Right atrium auricular region (tissue), 2 donors: ENCODE measurements around the gene OTUD7B. TPM values are rescaled to one million over a fixed set of nuclear protein-coding genes. Genes with fewer than 3 reads are reported as not detected.
"Not testable (repeated sequence)": the region's sequence is repeated elsewhere in the genome, so short reads cannot be mapped to it uniquely, and the experiment has no call there.

ENCODE experiments used
- DNase-seq: peaks from one replicate; pipeline ENCODE4 v3.0.0-alpha.2; 2019; ENCODE audit warnings: low spot score
- H3K27ac ChIP-seq, 2 donors: fragments of 200-600 bp; sonication (generic); 1 replicate in 1 of 2; 2 replicates in 1 of 2; pipeline ENCODE4 v1.5.1; 2016 to 2019
- H3K27me3 ChIP-seq, 2 donors: fragments of 200-600 bp; sonication (generic); one replicate each; pipeline versions ENCODE4 v1.5.1 to v1.6.0; 2017 to 2019
- H3K36me3 ChIP-seq: fragments of 200-600 bp; sonication (generic); one replicate; pipeline ENCODE4 v1.5.1; 2016
- H3K4me1 ChIP-seq, 2 donors: fragments of 200-600 bp; sonication (generic); one replicate each; pipeline versions ENCODE4 v1.5.1 to v1.6.0; 2017 to 2019
- H3K4me3 ChIP-seq, 2 donors: fragments of 200-600 bp; sonication (generic); 1 replicate in 1 of 2; 2 replicates in 1 of 2; pipeline ENCODE4 v1.5.1; 2017 to 2019; ENCODE audit warnings: mild to moderate bottlenecking in 1 of 2, moderate library complexity in 1 of 2
- H3K9me3 ChIP-seq, 2 donors: fragments of 200-600 bp; sonication (generic); one replicate each; pipeline ENCODE4 v1.5.1; 2019
- total RNA-seq, 2 donors: library from RNA; depleted of rRNA; stranded (reverse); fragments of >200 nt; gene quantifications; one replicate each; pipeline ENCODE4 v1.1.0, GENCODE V29; 2016
- TF ChIP-seq, protein P1 (sequence below), 2 donors: fragments of 200-600 bp; sonication (generic); IDR thresholded peaks; one replicate each; pipeline ENCODE4 v1.5.1; 2019; ENCODE audit warnings: antibody characterized with exemption in 2 of 2

OTUD7B gene
- total RNA-seq, 2 donors from 2014 or later: 12.1 to 20.0 TPM

DNA sequence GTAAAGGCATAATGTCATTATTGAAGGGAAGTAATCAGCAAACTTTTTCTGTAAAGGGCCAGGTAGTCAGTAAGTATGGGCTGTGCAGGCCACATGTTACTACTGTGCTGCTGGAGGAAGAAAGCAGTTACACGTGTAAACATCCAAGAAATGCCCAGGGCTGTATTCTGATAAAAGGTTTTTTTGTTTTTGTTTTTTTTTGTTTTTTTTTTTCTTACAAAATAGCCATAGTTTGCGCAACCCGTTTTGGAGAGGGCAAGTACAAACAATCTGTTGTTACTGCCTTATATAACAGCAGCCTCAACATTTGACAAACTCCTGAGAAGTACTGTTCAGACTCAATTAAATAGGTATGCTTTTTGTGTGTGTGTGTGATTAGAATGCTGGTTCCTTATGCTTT lies 47.2 kb downstream of the OTUD7B start:
- Histone ChIP-seq H3K27ac (peak overlapping the region in 1 of 2 donors; percentile 39), H3K27me3 (no peaks in the 10 kb centered on the region), H3K4me3 (no peak overlapping the region), H3K9me3 (no peaks in the 10 kb centered on the region), H3K4me1 (peaks cover 0 to 14% of the 10 kb centered on the region in 2 donors), H3K36me3 (peaks cover 74% of the 10 kb centered on the region)
- DNase-seq: no peak
- TF ChIP-seq, protein P1, sequence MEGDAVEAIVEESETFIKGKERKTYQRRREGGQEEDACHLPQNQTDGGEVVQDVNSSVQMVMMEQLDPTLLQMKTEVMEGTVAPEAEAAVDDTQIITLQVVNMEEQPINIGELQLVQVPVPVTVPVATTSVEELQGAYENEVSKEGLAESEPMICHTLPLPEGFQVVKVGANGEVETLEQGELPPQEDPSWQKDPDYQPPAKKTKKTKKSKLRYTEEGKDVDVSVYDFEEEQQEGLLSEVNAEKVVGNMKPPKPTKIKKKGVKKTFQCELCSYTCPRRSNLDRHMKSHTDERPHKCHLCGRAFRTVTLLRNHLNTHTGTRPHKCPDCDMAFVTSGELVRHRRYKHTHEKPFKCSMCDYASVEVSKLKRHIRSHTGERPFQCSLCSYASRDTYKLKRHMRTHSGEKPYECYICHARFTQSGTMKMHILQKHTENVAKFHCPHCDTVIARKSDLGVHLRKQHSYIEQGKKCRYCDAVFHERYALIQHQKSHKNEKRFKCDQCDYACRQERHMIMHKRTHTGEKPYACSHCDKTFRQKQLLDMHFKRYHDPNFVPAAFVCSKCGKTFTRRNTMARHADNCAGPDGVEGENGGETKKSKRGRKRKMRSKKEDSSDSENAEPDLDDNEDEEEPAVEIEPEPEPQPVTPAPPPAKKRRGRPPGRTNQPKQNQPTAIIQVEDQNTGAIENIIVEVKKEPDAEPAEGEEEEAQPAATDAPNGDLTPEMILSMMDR (IDR thresholded peaks at IDR 0.05): no peak

DNA sequence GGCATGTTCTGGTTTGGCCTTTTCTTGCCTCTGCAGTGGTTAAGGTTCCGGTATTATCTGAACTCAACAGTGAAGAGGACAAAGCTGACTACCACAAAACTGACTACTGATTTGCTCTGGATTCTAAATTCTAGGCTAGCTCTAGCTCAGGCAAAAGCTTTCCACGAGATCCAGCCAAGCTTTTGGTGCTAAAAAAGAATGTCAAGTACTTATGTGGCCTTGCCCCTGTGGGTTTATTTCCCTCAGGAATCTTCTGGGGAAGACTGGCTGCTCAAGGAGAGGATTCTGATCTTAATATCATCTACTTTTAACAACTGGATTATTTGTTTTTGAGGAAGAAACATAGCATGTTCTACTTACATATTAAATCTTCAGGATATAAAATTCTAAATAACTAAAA lies 47.8 kb downstream of the OTUD7B start:
- Histone ChIP-seq H3K27ac (peak overlapping the region; percentile 6 to 39), H3K4me3 (no peak overlapping the region), H3K27me3 (no peaks in the 10 kb centered on the region), H3K4me1 (peaks cover 0 to 14% of the 10 kb centered on the region in 2 donors), H3K36me3 (peaks cover 78% of the 10 kb centered on the region), H3K9me3 (no peaks in the 10 kb centered on the region)
- no peak for DNase-seq
- TF ChIP-seq, protein P1 (IDR thresholded peaks at IDR 0.05): no peak

DNA sequence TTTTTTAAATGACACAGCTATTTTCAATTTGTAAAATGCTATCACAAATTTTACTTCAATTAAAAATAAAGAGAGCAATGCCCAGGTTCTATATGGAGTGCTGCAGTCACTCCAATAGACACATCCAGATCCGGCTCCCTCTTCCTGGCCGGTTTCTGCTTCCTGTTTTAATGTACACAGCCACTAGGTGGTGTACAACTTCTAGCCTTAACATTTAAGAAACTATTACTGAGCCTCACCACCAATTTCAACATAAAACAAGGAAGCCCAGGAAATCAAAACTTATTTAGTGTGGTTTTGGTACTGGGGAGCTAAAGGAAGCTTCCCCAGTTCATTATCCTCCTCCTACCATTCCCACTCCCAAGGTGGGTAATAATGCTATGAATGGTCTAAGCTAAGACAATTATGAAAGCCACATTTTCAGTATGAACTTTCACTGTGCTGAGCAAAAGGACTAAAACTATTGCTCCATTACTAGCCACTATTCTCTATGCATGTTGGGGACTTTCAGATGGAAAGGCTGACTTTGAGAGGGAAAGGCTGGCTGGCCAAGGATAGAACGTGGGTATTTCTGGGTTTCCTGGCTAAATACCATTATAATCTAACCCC lies 48.4 kb downstream of the OTUD7B start:
- no peak overlapping the region for H3K4me3 ChIP-seq
- peaks cover 77% of the 10 kb centered on the region for H3K36me3 ChIP-seq
- peak overlapping the region; percentile 6 to 39 for H3K27ac ChIP-seq
- peaks cover 0 to 14% of the 10 kb centered on the region in 2 donors for H3K4me1 ChIP-seq
- H3K9me3 ChIP-seq: no peaks in the 10 kb centered on the region
- TF ChIP-seq, protein P1 (IDR thresholded peaks at IDR 0.05): peak; percentile 56 to 85
- DNase-seq: peak; percentile 73
- H3K27me3 ChIP-seq: no peaks in the 10 kb centered on the region

DNA sequence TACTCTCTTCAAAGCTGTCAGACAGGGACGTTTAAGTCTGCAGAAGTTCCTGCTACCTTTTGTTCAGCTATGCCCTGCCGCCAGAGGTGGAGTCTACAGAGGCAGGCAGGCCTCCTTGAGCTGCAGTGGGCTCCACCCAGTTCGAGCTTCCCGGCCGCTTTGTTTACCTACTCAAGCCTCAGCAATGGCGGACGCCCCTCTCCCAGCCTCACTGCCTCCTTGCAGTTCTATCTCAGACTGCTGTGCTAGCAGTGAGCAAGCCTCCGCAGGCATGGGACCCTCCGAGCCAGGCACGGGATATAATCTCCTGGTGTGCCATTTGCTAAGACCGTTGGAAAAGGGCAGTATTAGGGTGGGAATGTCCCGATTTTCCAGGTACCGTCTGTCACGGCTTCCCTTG lies 53.0 kb downstream of the OTUD7B start:
- H3K9me3 ChIP-seq, H3K4me1 ChIP-seq, H3K27ac ChIP-seq, H3K4me3 ChIP-seq, DNase-seq, H3K27me3 ChIP-seq: not testable (repeated sequence)
- H3K36me3 ChIP-seq: peaks cover 36% of the 10 kb centered on the region

DNA sequence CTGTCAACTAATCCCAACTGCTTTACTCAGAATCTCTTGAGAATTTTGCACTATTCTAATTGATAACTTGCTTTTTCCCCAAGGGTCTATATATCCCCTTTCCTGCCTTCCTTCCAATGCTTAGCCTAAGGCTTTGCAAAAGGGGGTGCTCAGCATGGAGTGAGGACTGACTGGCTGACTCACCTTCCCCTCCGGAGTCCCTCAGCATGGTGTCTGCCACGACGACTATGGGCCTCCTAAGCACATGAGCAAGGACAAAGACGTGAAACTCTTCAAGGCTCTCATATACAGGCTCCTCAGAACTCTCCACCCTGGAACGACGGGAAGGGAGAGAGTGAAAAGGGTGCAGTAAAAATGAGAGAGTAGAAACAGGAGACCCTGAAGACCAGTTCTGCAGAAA lies 60.6 kb downstream of the OTUD7B start:
- no peak overlapping the region for H3K4me3 ChIP-seq
- H3K4me1 ChIP-seq: no peaks in the 10 kb centered on the region
- H3K27ac ChIP-seq: no peak overlapping the region
- H3K27me3 ChIP-seq: no peaks in the 10 kb centered on the region
- TF ChIP-seq, protein P1 (IDR thresholded peaks at IDR 0.05): no peak
- DNase-seq: no peak
- H3K36me3 ChIP-seq: peaks cover 51% of the 10 kb centered on the region
- no peaks in the 10 kb centered on the region for H3K9me3 ChIP-seq

DNA sequence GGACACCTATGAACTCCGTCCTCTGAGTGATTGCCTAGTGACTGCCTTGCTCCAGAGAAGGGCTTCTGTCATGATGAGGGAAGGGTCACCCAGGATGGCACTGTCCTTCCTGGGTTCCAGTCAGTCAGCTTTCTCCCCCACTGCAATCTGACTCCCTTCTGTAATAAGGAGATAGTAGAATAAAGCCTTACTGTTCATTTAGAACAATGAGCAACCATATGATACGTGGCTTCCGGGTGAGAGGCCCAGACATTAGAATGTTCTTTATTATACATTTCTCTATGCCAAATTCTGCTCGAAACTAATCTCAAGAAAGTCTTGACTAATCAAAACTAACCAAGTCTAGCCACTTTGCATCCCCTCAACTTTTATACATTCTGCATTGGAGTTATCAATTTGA lies 65.3 kb downstream of the OTUD7B start:
- Histone ChIP-seq H3K36me3 (peaks cover 63% of the 10 kb centered on the region), H3K4me3 (no peak overlapping the region)
- DNase-seq: no peak

More for the DNA sequence above, 65.3 kb downstream of the OTUD7B start:
- TF ChIP-seq, protein P1 (IDR thresholded peaks at IDR 0.05): no peak
- H3K4me1 ChIP-seq: peaks cover 0 to 12% of the 10 kb centered on the region in 2 donors
- H3K27me3 ChIP-seq: no peaks in the 10 kb centered on the region
- H3K27ac ChIP-seq: no peak overlapping the region
- H3K9me3 ChIP-seq: no peaks in the 10 kb centered on the region
